H1 (cell line): ENCODE measurements around the gene RFC3. TPM values are rescaled to one million over a fixed set of nuclear protein-coding genes. Genes with fewer than 3 reads are reported as not detected.

Source experiments
- KDM1A ChIP-seq: fragments of 200-600, 300-600 bp; sonication (generic); IDR thresholded peaks from 2 replicates; pipeline ENCODE4 v1.7.1; 2016; ENCODE audit warnings: mild to moderate bottlenecking, low read length, borderline replicate concordance
- RXRA ChIP-seq: IDR thresholded peaks from 2 replicates; pipeline ENCODE4 v1.6.1; 2011; ENCODE audit warnings: low read depth, mild to moderate bottlenecking, low read length, moderate library complexity; ENCODE audit not compliant: insufficient read depth
- polyA plus RNA-seq, 7 experiments: library from polyadenylated mRNA; depleted of rRNA in 3 of 7; stranded (reverse) in 5 of 7; unstranded in 2 of 7; fragments of >200 nt in 5 of 7; fragments of 200-250 nt in 2 of 7; gene quantifications; 1 replicate in 5 of 7; 2 replicates in 1 of 7; 4 replicates in 1 of 7; pipeline versions ENCODE4 v1.2.1 to v1.2.3, GENCODE V29; 2011 to 2013; ENCODE audit warnings: missing spikeins in 2 of 7, mixed read lengths in 2 of 7
- small RNA-seq: library from polyadenylated mRNA; stranded (forward); fragments of <200 nt; extraction: miRNeasy Mini kit (QIAGEN cat#:217004); gene quantifications from one replicate; pipeline ENCODE3, GENCODE V24; 2013; ENCODE audit not compliant: insufficient read depth
- total RNA-seq: library from RNA; stranded (reverse); fragmentation: NEBNext Ultra II Directional; extraction: Animal tissue kit (Norgen Biotek cat#: 25700); gene quantifications from 2 replicates; pipeline ENCODE4 v1.2.1, GENCODE V29; 2021

Gene RFC3
- total and polyA plus RNA-seq, 2 of the 8 experiments (the other 6 are each of a cell fraction or from before 2014, with no cell fraction given) = 26.4 to 45.6 TPM

- TF ChIP-seq RXRA = no peak
- TF ChIP-seq KDM1A = no peak
These were observed 66.7 kb downstream of the RFC3 start (continued) for GRCh38 chr13:33884531-33885220.

Small RNA genes lying within 50 kb of the gene (small RNA-seq; reads per million reads assigned to genes)
- gene RNU5A-4P = not detected
